ENCODE measurements around the gene UBE2I.
A peak's percentile ranks its signal among the peaks of the same experiment; 100 is the strongest.

GRCh38 chr16:1363501-1364041 lies 54.1 kb downstream of the UBE2I start:
- TF ChIP-seq CTCF (conservative IDR thresholded peaks at IDR 0.05; ENCODE audit: low read length), result peak; percentile 56
- no peak for TF ChIP-seq EZH2phosphoT487 (IDR thresholded peaks at IDR 0.05; ENCODE audit: borderline replicate concordance)
